Measurements from ENCODE around the gene GPR183.

Gene GPR183

DNA sequence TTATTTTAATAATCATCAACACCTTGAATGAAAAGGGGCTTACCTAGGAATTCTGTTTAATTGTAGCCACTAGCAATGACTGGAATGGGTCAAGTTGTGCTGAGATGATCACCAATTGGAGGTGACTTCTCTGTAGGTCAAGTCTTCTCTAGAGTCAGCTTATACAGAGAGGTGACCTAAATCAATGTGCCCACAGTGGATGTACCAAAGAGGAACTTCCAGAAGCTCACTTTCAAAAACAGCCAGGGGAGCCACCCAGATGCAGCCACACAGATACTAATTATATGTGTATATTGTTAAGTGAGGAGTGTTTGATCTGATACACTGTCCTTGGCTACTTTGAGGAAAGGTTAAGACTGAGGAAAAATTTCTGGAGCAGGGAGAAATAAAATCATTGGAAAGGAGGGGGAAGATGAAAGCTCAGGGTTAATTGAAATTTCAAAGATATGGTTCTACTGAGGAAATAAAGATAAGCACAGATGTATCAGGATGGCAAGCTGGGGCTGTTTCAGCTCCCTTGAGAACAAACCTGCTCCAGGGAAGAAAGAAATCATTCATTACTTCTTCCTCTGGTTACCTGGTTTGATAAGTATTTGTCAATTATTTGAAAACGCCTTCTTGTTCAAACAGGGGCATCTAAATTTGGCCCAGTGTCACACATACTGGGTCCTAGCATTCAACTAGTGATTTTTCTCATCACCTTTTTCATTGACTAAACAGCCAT lies 5.1 kb downstream of the GPR183 start:
- Histone ChIP-seq H3K36me3 (ENCODE audit: control insufficient read depth, insufficient read depth, low read length) (peaks cover 3% of the 10 kb centered on the region; the same call in 1 of the 2 replicates), H3K27me3 (replicated peaks; ENCODE audit: control insufficient read depth, insufficient read depth, low read length) (no peaks in the 10 kb centered on the region), H3K4me3 (replicated peaks; ENCODE audit: low read depth, low read length) (0 out of 2 replicates have a peak overlapping the region, but pooled peaks have one; percentile 60)
- TF ChIP-seq, protein P1, sequence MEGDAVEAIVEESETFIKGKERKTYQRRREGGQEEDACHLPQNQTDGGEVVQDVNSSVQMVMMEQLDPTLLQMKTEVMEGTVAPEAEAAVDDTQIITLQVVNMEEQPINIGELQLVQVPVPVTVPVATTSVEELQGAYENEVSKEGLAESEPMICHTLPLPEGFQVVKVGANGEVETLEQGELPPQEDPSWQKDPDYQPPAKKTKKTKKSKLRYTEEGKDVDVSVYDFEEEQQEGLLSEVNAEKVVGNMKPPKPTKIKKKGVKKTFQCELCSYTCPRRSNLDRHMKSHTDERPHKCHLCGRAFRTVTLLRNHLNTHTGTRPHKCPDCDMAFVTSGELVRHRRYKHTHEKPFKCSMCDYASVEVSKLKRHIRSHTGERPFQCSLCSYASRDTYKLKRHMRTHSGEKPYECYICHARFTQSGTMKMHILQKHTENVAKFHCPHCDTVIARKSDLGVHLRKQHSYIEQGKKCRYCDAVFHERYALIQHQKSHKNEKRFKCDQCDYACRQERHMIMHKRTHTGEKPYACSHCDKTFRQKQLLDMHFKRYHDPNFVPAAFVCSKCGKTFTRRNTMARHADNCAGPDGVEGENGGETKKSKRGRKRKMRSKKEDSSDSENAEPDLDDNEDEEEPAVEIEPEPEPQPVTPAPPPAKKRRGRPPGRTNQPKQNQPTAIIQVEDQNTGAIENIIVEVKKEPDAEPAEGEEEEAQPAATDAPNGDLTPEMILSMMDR (IDR thresholded peaks at IDR 0.05; ENCODE audit: insufficient read depth, low read length, poor library complexity, severe bottlenecking) = no peak
- DNase-seq (ENCODE audit: extremely low read depth, insufficient read length) = no peak

DNA sequence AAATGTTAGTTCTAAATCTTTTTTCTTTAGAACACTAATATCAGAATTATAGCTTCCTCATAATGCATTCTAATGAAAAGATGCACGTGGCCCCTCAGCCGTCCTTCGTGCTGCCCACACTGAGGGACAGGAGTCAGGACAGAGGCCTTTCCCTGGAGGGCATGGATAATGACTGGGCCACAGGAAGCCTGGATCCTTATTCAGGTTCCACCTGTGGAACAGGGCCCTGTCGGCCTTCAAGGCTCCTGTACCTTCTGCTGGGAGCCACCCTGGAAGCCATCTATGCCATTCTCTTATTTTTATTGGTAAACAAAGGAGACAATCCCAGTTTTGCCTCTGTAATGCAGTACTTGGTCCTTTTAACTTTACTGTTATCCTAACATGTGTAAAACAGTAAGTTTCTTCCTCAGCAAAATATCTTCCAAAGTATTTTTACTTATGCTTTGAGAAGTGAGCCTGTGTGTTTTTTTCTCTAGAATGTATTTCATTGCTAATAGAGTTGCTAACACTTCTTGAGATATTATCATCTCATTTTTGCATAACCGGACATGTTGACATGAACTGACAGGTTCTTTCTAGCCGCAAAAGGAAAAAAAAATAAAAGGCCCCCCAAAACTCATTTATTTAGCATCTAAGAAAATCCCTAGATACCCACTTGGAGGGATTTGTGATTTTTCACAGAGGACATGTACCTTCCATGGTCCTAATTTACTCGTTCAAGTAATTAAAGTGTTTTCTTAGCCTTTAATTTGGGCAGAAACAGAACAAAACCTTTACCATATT lies 6.0 kb downstream of the GPR183 start:
- DNase-seq (ENCODE audit: extremely low read depth, insufficient read length) = no peak
- TF ChIP-seq, protein P1 (IDR thresholded peaks at IDR 0.05; ENCODE audit: insufficient read depth, low read length, poor library complexity, severe bottlenecking) = no peak
- no peaks in the 10 kb centered on the region for H3K27me3 ChIP-seq (replicated peaks; ENCODE audit: control insufficient read depth, insufficient read depth, low read length)
- peak overlapping the region; percentile 28; the same call in 1 of the 2 replicates for H3K4me3 ChIP-seq (replicated peaks; ENCODE audit: low read depth, low read length)
- H3K36me3 ChIP-seq (ENCODE audit: control insufficient read depth, insufficient read depth, low read length) = peaks cover 3% of the 10 kb centered on the region; the same call in 1 of the 2 replicates

DNA sequence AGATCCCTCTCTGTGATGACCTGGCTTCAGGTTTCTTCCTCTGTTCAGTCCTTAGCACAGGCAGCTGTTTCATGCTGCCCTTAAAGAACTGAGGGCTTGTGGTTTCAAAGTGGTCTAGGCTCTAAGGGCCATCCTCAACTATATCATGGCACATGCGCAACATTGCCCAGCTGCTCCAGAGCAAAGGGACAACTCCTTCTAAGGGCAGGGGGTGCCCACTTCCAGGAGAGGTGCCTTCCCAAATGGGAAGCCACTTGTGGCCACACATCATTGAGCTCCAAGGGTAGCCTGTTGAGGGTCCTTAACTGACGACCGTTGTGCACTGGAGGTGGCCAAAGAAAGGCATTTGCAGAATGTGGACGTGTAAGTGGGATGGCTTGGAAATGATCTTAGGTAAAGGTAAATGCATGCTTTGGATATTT lies 7.3 kb downstream of the GPR183 start:
- TF ChIP-seq, protein P1 (IDR thresholded peaks at IDR 0.05; ENCODE audit: insufficient read depth, low read length, poor library complexity, severe bottlenecking) = no peak
- Histone ChIP-seq H3K4me3 (replicated peaks; ENCODE audit: low read depth, low read length) (0 out of 2 replicates have a peak overlapping the region, but pooled peaks have one; percentile 7), H3K27me3 (replicated peaks; ENCODE audit: control insufficient read depth, insufficient read depth, low read length) (no peaks in the 10 kb centered on the region), H3K36me3 (ENCODE audit: control insufficient read depth, insufficient read depth, low read length) (peaks cover 8% of the 10 kb centered on the region)
- DNase-seq (ENCODE audit: extremely low read depth, insufficient read length) = no peak

DNA sequence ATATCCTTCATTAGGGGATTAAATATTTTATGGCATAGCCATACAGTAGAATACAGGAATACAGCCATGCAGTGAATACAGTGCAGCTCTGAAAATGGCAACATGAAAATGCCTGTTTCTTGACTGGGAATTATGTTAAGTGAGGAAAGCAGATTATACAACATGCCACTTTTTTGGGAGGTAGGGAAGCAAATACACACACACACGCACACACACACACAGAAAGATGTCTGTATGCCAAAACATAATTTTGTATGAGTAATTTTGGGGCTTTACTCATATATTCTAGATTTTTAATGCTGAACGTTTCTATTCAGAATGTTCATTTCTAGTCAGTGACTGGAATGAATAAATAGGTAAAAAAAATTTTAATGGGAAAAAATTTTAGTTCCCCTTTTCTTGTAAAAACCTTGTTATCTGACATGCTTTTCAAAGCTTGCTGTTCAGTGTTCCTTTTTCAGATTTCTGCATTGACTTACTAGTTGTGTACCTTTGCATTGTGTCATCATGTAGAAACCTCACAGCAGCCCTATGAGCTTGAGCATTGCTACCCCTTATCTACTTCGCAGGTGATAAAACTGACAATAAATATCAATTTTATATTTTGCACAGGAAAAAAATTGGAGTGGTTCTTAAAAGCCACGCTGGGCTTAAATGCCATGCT lies 7.8 kb downstream of the GPR183 start:
- H3K36me3 ChIP-seq (ENCODE audit: control insufficient read depth, insufficient read depth, low read length) = peaks cover 9% of the 10 kb centered on the region
- H3K4me3 ChIP-seq (replicated peaks; ENCODE audit: low read depth, low read length) = no peak overlapping the region
- TF ChIP-seq, protein P1 (IDR thresholded peaks at IDR 0.05; ENCODE audit: insufficient read depth, low read length, poor library complexity, severe bottlenecking) = no peak
- no peaks in the 10 kb centered on the region for H3K27me3 ChIP-seq (replicated peaks; ENCODE audit: control insufficient read depth, insufficient read depth, low read length)
- DNase-seq (ENCODE audit: extremely low read depth, insufficient read length) = no peak

DNA sequence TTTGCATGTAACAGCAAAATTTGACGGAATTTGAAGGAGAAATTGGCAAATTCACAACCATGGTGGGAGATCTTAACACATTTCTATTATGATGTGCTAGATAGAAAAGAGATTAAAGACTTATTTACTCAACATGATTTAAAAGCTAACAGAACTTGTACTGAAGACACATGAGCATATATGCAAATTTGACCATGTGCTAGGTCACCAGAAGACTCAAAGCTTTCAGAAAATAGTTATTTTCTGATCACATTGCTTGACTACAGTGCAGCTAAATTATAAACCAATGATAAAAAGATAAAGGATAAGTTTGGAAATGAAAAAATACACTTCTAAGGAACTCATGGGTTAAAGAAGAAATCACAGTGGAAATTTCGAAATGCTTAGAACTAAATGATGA lies 9.1 kb downstream of the GPR183 start:
- no peaks in the 10 kb centered on the region for H3K27me3 ChIP-seq (replicated peaks; ENCODE audit: control insufficient read depth, insufficient read depth, low read length)
- no peak overlapping the region for H3K4me3 ChIP-seq (replicated peaks; ENCODE audit: low read depth, low read length)
- no peak for DNase-seq (ENCODE audit: extremely low read depth, insufficient read length)
- TF ChIP-seq, protein P1 (IDR thresholded peaks at IDR 0.05; ENCODE audit: insufficient read depth, low read length, poor library complexity, severe bottlenecking) = no peak
- H3K36me3 ChIP-seq (ENCODE audit: control insufficient read depth, insufficient read depth, low read length) = peaks cover 12% of the 10 kb centered on the region
